Raji (cell line): ENCODE measurements around the gene NUP93.

Source experiments
- POLR2A ChIP-seq: IDR thresholded peaks from 2 replicates; pipeline ENCODE4 v1.6.1; 2011; ENCODE audit warnings: low read depth, low read length, control low read depth; ENCODE audit not compliant: insufficient read depth

NUP93 gene

DNA sequence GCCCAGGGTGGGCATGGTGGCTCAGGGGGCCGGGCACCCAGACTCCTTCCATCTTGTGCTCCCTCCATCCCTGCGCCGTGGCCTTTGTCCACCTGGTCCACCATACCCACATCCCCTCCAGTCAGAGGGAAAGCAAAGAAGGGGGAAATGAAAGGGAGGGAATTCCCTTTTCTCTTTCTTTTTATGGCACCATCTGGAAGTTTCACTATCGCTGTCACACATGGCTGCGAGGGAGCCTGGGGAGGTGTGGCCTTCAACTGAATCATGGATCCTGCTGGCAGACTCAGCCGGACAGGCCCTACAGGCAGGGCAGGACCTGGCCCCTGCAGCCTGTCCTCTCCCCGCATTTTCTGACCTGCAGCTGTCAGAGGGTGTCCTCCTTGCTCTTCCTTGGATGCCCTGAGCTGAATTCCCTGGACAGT, 141.3 kb downstream of the NUP93 start:
- TF ChIP-seq POLR2A = no peak

DNA sequence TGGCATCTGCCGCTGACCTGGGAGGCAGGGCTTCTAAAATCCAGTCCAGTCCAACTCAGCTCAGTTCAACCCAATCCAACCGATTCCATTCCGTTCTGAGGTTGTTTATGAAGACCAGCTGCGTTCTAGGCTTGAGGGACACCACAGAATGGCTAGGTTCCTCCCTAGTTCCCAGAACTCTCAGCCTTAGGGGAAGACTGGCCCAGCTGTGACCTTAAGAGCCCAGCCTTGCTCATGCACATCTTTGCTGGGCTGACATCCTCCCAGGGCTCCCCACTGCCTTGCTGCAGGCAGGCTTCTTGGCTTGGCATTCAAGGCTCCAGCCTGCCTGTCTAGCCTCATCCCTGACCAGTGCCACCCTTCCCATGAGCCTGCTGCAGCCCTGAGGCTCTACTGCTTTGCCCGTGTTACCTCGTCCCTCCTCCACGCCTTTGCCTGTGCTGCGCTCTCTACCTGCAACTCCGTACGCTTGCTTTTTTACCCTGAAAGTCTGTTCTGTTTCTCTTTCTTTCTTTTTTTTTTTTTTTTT, 143.0 kb downstream of the NUP93 start:
- no peak for TF ChIP-seq POLR2A

DNA sequence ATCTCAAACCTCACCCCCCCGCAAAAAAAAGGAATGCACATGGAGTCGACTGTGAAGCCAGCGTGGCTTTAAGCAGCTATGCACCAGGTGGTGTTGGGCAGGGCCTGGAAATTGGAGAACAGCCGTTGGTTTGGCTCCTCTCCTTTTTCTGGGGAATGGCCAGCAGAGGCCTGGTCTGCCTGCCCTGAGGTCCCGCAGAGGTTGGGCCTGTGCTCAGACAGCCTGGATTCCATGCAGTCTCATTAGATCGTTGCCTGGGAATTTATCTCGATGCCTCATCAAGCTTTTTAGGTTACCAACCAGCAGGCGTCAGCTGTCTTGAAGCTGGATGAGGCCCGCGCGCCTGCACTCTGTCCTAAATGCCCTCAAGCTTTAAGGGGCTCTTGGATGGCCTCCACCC, 144.9 kb downstream of the NUP93 start:
- no peak for TF ChIP-seq POLR2A

DNA sequence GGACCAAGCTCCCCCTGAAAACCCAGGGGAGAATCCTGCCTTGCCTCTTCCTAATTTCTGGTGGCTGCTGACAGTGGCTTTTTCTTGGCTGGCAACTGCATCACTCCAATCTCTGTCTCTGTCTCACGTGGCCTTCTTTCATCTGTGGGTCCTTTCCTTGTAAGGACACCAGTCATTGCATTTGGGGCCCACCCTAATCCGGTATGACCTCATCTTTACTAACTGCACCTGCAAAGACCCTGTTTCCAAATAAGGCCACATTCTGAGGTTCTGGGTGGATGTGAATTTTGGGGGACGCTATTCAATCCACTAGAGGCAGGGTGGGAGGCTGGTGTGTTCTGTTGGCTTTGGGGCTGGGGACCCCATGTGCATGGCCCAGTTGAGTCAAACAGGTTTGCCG, 146.1 kb downstream of the NUP93 start:
- no peak for TF ChIP-seq POLR2A

DNA sequence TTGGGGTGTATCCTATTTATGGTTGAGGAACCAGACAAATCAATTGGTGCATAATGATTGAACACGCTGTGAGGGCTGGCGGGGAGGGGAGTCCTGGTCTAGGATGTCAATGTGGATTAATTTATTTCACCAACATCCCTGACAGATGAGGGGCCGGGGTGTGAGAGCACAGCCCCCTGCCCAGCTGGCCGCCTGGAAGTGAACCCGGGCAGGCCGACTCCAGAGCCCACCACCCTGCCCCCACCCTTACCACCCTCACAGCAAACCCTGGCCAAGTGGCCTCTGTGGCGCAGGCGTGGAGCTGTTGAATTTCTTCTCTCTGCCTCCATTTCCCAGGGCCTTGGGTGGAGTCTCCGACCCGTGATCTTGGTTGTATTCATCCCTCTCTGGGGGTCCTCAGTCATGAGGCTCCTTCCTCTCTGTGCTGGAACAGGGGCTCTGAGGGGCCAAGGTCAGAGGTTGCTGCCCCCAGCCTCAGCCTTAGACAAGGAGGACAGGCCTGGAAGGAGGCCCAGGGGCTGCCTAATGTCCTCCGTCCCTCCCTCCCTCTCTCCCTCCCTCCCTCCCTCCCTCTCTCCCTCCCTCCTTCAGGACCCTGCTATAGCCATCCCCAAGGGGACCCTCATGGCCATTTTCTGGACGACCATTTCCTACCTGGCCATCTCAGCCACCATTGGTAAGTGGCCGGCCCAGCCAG, 147.7 kb downstream of the NUP93 start:
- no peak for TF ChIP-seq POLR2A

DNA sequence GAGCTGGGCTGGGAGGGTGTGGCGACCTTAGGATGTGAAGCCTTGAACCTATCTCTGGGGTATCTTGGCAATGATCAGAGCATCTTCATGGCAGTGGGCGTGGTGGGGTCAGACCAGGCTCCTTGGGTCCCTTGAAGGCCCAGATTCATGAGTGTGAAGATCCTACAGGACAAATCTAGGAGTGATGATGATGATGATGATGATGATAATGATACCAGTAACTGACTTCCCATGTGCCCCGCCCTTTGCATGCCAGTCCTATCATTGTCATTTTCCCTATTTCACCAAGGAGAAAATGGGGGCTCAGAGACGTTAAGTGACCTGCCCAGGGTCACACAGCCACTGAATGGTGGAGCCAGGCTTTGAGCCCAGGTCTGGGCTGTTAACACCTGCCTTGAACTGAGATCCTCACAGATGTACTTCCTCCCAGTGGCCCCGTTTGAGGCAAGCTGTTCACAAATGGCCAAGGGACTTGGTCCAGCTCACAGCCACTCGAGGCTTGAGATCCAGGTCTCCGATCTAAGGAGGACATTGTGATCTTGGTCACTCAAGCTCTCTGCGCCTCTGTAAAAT, 148.4 kb downstream of the NUP93 start:
- TF ChIP-seq POLR2A = no peak

DNA sequence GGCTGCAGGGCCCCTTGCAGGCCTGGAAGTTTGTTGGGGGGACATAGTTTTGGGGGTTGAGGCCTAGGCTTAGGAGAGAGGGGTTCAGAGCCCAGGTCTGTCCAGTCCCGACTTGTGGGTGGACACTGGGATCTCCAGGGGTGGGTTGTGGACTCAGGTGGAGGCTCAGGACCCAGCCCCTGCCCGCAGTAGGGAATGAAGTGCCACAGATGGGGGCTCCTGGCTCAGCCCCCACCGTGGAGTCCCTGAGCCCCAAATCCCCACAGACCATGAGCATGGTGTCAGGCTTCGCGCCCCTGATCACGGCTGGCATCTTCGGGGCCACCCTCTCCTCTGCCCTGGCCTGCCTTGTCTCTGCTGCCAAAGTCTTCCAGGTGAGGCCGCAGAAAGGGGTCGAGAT, 149.3 kb downstream of the NUP93 start:
- TF ChIP-seq POLR2A = no peak

DNA sequence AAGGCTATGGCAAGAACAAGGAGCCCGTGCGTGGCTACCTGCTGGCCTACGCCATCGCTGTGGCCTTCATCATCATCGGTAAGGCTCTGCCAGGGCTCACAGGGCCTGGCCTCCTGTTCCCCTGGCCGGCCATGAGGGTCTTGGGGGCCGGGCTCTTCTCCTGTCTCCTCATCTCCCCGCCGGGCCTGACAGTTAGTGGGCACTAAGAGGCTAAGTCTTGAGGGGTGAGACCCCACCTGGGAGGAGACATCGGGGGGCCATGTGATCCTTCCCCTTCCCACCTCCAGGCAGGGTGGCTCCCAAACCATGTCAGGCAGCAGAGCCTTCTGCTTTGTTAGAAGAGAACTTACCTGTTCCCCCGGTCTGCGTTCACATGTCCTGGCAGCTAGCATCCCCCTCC, 150.2 kb downstream of the NUP93 start:
- no peak for TF ChIP-seq POLR2A

DNA sequence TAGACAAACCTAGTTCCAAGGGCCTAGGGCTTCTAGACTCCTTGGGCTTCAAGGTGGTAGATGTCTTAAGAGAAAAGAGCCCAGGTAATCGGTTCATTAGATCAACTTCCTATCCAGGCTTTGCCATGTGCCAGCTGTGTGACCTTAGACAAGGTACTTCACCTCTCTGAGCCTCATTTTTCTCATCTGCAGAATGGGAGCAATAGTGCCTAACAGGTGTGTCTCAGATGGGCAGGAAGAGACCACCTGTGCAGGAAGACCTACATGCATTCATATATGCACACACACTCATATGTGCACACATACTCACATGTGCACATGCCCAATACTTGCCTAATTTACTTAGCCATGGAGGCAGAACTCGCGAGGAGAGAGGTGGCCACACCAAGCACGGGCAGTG, 150.8 kb downstream of the NUP93 start:
- TF ChIP-seq POLR2A = no peak

DNA sequence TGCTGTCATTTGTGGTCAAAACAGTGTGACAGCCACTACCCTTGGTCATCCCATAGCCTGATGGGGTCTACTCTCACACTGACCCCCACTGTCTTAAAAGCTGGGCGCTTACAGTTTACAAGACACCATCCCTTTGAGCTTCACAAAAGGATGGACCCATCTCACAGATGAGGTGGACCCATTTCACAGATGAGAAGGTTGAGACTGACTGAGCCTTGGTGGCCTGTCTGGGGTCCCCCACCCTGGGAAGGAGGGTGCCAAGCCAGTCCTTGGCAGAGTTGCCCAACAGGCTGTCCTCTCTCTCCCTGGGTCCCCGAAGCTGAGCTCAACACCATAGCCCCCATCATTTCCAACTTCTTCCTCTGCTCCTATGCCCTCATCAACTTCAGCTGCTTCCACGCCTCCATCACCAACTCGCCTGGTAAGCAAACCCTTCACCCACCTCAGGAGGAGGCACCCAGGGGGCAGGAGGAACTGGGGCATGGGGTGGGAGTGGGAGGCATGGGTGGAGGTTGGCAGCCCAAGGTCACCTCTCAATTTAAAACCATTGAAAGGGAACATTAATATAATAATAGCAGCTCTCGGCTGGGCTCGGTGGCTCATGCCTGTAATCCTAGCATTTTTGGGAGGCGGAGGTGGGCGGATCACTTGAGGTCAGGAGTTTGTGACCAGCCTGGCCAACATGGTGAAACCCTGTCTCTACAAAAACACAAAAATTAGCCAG, 152.3 kb downstream of the NUP93 start:
- TF ChIP-seq POLR2A = no peak

DNA sequence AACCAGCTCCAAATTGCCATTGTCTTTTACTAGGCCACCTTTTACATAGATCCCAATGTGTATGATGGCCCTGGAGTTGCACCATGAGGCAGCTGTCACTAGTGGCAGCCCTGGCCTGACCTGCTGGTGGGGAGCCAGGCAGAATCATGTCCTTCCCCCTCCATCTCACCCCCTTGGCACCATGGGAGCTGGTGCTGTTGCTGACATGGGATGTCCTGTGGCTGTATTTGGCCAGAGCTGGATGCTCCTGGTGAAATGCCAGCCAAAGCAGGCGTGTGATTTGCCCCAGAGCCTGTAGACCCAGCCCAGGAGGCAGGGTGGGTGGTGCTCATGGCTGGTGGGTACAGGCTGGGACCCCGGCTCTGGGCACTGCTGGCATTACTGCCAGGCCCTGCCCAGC, 153.7 kb downstream of the NUP93 start:
- no peak for TF ChIP-seq POLR2A

DNA sequence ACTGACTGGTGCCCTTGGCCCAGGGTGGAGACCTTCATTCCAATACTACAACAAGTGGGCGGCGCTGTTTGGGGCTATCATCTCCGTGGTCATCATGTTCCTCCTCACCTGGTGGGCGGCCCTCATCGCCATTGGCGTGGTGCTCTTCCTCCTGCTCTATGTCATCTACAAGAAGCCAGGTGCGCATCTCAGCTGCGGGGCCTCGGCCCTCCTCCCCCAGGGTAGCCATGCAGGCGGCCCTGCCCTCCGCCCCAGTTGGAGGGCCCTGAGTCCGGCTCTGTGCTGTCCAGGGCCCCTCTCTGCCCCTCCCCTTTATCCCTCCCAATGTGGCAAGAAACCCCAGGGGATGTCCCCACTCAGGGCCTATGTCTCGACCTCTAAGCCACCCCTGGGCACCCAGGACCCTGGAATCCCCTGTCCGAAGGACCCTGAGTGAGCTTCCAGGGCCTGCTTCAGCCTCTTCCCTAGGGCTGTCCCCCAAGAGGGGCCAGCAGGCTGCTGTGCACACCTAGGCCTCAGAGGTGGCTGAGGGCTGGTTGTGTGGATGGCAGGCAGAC, 154.2 kb downstream of the NUP93 start:
- no peak for TF ChIP-seq POLR2A

DNA sequence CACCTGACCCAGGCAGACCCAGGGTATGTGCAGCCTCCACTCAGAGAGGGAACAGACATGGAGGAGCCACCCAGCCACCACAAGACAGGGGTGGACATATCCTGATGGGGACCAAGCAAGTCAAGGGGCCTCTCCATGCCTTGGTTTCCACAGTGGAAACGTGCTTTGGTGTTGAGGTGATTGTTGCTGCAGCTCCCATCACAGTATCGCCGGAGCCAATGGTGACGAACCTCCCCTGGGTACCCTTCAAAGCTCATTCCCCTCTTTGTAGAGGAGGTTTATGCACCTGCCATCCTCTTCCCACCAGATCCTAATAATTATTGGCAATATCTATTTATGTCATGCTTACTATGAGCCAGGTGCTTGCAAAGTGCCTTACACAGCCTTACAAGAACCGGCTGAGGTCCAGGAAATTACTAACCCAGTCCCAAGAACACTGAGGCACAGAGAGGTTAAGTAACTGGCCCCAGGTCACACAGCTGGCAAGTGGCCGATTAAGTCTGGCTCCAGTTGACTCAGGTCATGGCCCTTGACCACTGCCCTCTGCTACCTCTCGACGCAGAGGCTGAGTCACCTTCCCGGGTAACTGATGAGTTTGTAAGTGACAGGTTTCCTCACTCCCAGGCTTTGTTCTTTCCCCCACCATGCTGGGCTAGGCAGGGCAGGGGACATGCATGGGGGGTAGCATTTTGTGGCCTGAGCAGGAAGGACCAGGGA, 155.7 kb downstream of the NUP93 start:
- no peak for TF ChIP-seq POLR2A

DNA sequence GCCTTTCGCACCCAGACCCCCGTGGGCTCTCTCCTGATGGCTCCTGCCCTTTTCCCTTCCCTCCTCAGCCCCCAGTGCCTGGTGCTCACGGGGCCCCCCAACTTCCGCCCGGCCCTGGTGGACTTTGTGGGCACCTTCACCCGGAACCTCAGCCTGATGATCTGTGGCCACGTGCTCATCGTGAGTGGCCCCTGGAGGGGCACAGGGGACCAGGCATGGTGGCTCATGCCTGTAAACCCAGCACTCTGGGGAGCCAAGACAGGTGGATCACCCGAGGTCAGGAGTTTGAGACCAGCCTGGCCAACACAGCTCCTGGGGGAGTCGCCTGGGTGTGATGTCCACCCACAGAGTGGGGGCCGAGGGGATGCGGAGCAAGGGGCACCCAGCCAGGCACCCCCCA, 156.4 kb downstream of the NUP93 start:
- no peak for TF ChIP-seq POLR2A

DNA sequence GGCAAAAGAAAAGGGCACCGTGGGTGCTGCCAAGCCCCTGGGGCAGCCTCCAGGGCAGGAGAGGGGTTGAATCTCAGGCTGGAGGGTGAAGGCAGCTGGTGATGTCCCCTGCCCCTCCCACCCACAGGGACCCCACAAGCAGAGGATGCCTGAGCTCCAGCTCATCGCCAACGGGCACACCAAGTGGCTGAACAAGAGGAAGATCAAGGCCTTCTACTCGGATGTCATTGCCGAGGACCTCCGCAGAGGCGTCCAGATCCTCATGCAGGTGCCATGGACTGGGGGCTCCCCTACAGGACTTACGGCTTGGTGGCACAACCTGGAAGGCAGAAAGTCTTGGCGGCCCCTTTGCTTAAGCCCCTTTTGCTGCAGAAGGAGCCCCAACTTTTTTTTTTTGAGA, 156.9 kb downstream of the NUP93 start:
- no peak for TF ChIP-seq POLR2A

DNA sequence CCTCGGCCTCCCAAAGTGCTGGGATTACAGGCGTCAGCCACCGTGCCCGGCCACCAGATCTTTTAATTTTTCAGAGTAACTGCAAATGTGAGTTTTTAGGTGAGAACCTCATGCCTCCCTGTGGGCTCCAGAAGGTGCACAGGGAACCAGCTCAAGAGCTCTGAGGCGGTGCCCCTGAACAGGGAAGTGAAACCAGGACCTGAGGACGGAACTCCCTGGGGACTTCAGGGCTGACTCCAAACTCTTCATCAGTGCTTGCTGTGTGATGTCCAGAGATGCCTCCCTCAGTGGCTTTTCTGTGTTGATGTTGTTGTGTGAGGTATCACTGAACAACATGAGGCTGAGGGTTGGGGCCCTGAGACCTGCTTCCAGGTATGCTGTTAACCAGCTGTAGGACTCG, 158.9 kb downstream of the NUP93 start:
- TF ChIP-seq POLR2A = no peak

DNA sequence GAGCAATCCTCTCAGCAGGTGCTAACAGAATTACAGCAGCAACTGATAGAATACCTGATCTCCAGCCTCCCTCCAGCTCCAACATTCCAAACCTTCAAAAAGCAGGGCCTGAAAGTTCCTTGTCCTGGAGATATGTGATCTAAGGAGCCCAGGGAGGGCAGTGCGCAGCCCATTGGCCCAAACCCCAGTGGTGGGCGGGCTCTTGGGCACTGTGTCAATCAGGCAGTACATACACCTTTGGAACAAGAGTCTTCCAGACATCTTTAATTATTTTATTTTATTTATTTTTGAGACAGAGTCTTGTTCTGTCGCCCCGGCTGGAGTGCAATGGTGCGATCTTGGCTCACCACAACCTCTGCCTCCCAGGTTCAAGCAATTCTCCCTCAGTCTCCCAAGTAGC, 159.3 kb downstream of the NUP93 start:
- no peak for TF ChIP-seq POLR2A
